Stimulated activated CD4-positive, alpha-beta T cell treated with anti-CD3 and anti-CD28 coated beads, Interleukin-4, amount 100 ng/mL, for 24 hours (primary cell): ENCODE results near the gene TMTC1.
"Not testable (repeated sequence)": the region's sequence is repeated elsewhere in the genome, so short reads cannot be mapped to it uniquely, and the experiment has no call there.

Experiments used
- DNase-seq: peaks from one replicate; pipeline ENCODE4 v3.0.0-alpha.2; 2020

TMTC1 gene

DNA sequence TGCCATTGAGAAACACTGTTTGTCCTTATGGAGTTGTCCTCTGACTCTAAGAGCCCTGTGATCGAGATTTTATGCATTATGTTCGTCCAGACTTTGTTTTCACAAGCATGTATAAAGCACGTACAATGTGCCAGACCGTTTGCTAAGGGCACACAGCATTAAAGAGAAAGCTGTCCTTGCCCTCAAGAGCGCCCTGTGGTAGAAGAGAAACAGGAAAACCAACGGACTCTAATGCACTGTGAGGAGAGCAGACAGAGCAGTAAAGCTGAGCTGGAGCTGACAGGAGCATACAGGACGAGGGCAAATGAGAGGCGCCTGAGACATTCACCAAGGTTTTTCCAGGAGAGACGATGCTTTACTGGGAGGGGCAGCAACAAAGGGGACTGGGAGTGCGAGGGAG is 220.1 kb downstream of the TMTC1 start:
- DNase-seq = no peak

DNA sequence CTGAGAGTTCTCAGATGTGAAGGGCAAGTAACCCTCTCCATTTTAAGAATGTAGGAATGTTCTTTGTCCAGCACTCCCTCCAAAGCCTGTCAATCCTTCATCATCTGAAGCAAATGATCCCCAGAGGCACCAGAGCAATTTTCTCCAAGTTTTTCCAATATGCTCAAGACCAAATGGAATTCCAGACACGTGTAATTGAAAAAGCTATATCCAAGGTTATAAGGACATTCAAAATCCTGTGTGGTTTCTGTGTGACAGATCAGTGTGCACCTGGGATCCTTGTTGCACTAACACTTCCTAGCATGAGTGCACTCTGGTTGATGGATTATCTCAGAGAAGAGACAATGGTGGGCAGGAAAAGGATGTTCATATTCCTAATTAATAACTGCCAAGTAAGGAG is 220.7 kb downstream of the TMTC1 start:
- DNase-seq = no peak

DNA sequence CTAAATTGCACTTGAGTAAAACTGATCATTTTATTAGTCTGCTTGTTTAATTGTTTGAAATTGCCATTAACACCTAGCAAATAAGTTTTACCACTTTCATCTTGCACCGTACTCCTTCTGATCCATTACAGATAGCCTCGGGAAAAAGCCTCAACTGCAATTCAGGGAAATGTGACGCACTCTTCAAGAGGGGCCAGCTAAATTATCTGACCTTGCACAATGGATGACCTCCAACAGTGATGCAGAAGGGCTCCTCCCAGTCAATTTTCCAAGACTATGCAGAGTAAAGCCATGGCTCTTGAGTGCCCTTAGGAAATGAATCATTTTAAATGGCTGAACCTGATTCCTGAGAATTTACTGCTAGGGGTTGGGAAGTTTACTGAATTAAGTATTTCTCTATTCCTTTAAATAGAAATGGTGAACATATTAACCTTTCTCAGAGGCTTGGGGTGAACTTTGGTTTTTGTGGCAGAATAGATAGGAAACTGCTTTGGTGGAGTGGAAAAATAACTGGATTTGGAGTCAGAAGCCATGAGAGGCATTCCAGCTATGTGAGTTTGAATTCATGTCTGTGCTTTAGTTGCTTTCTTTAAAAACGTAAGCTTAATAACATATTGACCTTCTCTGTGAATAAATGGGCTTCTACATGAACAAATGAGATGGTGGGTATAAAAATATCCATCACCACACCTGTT is 221.5 kb downstream of the TMTC1 start:
- no peak for DNase-seq

DNA sequence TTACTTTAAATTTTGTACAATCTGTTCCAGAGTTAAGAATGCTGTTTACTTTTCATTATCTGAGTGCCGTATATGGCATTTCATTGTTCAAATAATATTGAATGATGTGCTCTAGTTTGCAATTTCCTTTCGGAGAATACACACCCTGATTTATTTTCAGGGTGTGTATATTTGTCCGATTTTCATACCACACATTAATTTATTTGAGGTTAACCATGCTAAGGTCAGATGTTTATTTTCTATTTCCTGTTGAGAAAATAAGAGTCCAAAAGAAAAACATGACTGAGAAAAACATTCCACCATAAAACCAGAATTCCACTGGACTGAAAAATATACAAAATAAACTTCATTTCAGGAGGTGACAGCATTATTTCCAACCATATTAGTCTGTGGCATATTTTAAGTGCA is 222.1 kb downstream of the TMTC1 start:
- no peak for DNase-seq

DNA sequence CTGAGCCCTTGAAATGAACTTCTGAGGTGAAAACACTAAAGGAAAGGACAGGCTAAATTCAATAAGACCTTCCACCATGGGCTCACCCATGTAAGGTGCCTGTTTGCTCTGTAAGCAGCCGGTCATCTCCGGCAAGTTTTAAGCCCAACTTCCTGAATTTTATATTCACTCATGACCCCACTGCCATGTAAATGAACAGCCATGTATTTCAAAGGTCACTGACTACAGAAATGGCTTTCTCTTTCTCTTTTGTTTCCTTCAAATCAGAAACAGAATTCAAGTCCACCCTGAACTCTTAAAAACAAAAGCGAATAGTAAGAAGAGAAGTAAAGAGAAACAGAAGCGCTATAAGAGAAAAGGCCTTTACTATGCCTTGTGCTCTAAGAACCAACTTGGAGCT is 224.5 kb downstream of the TMTC1 start:
- DNase-seq = no peak

DNA sequence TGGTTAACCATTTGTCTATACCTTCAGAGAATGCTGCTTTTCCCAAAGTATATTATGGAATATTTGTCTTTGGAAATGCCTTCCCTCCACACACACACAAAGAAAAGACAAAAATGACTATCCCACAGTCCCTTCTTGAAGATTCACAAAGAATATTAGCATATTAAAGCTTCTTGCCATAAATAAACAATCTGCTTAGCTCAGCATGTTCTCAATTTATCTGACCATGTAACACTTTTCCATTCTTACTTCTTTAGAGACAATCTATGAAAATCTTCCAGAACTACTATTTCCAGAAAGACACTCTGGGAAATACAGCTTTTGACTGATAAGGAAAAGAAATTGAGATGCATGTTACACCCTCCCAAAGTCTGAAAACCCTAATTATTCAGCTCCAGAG is 227.4 kb downstream of the TMTC1 start:
- DNase-seq = no peak

DNA sequence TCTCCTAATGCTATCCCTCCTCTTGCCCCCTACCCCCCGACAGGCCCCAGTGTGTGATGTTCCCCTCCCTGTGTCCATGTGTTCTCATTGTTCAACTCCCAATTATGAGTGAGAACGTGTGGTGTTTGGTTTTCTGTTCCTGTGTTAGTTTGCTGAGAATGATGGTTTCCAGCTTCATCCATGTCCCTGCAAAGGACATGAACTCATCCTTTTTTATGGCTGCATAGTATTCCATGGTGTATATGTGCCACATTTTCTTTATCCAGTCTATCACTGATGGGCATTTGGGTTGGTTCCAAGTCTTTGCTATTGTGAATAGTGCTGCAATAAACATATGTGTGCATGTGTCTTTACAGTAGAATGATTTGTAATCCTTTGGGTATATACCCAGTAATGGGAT is 228.3 kb downstream of the TMTC1 start:
- DNase-seq = not testable (repeated sequence)

DNA sequence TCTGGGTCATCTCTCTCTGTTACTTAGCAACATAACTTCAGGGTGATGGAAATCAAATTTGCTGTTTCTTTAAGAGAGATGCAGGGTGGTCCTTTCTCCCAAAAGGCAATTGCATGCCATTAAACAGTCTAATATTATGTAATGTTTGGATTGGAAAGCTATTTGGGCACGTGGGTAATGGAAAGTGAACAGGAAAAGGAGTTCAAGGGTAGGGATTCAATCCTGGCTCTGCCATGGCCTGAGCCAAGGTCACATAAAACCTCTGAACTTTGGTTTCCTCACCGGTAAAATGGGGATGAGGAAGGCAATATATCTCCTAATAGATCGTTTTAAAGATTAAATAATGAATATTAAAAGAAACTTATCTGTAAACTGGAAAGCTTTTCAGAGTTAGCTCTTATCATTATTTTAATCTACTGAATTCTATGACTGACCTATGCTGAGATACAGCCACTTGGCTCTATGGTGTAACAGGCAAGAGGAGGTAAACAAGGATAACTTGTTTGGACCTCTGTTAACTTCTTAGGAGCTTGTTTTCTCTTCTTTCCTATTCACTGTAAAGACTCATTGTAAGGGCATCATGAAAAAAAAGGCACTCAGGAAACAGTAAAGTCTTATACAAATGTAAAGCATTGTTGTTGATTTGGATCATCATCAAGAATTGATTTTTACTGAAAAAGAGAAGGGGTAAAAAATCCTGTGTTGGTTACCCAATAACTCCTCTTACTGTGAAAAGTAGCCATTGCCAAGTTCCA is 230.6 kb downstream of the TMTC1 start:
- DNase-seq = no peak

DNA sequence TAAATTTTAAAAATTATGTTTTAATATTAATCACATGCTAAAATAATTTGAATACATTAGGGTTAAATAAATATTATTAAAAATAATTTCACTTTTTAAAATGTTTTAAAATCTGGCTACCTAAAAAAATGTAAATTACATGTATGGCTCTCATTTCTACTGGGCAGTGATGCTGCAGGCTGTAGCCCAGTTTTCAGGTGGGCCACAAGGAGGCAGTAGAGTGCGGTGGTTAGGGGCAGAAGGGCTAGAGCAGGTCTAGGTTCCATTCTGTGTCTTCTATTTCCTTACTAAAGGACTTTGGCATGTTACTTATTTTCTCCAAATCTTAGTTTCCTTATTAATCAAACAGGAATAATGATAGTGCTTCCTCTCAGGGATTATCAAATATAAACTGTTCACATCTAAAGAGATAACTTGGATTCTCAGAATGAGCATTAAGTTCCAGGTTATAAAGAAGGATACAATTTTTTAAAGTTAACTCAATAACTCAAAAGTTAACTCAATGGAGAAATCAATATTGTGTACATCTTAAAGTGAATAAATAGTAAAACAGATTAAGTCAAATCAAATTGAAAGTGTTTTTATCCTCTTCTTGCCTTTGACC is 231.3 kb downstream of the TMTC1 start:
- DNase-seq = peak; percentile 66

DNA sequence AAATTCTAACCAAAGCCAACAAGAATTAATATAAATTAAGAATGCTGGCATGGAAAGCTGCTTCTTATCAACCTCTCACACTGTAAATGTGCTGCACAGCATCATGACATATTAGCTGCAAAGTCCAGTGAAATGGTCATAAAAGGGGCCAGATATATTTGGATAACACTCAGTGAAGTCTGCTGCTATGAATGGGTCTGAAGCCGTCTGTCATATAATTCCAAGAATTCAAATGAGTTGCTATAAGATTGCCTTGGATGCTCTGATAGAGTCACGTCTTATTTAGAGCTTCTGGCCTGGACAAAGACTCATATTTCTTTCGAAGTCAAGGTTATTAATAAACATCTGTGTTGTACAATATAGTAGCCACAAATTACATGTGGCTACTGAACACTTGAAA is 231.9 kb downstream of the TMTC1 start:
- no peak for DNase-seq

DNA sequence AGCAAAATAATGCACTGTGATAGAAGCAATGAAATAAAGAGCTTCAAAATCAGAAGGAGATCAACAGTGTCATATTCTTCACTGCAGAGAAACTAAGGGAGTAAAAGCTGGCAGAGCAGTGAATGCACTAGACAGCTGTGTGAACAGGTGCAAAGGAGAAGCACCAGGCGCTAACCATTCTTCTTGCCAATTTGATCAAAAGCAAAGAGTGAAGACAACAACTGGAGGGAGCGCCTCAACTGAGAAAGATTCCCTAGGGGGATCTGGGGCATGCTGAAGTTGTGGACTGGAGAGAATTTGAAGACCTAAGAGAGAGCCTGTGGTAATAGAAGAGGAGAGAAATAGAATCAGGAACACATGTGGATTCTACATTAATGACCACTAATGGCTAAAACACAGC is 235.9 kb downstream of the TMTC1 start:
- DNase-seq = no peak

DNA sequence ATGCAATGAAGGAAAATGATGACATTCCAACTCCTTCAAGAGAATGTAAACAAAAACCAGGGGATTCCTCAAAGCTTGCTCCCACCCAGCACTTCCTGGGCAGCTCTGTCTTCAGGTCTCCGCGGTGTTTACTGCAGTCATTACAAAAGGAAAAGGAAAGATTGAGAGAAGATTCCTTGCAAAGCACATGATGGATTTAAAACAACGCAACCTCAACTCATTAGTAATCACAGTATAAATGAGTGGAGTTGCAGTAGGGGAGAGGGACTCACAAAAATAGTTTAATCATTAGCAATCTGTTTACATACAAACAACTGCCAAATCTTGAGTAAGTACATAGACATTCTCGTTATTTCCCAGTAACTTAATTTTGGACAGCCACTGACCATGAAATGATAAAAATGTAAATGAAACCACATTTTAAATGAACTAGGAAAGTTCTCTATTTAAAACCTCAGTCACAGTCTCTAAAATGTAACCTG is 236.6 kb downstream of the TMTC1 start:
- no peak for DNase-seq

DNA sequence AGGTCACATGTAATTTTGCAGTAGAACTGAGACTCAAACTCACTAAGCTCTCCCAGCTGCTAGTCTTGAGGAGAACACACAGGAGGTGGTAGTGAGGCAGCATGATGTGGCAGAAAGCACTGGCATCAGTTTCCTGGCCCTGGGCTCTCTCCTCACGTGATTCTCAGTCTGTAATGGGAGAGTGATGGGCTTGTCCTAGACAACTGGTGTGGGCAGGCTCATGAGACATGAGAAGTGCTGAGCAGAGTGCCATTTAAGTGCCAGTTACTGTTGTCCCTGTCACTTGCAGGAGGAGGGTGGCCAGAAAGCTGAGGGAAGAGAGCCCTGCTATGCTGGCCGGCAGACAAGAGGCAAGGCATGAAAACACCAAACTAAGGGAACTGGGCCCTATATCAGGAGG is 237.7 kb downstream of the TMTC1 start:
- DNase-seq = no peak

DNA sequence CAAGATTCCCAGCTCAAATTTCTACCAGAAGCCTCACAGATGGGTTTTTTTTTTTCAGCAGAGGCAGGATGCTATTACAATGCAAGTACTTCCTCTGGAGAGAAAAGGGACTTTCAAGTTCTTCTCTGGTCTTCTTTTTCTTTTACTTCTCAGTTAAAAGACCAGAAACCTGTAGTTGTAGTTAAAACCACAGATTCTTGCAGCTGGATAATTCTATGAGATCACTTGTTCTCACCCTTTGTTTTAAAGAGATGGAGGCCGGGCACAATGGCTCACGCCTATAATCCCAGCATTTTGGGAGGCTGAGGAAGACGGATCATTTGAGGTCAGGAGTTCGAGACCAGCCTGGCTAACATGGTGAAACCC is 238.7 kb downstream of the TMTC1 start:
- DNase-seq = no peak

DNA sequence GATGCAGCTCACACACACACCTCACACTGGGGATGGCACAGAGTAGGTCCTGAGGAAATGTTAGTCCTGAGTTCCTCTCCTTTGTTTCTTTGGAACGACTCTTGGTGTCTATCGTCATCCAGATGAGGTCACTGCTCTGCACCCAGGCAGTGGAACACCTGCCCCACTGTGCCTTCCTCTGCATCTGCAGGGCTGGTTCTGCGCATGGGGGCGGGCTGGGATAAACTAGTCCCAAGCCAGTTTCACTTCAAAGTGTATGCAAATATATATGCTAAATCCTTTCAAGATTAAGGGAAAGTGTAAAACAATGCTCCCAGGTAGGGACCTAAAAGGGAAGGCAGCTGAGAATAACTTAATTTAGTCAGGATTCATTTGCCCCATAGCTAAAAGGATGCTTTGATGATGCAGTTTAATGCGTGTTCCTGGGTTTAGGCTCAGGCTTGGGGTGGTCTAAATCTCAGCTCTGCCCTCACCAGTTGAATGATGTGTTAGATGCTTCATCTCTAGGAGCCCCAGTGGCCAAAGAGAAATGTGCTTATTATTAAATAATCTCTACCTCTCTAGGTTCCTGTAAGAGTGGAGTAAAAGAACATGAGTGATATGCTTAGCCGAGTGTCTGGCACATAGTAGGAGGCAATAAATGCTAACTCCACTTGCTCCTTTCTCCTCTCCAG is 239.2 kb downstream of the TMTC1 start:
- DNase-seq = no peak

DNA sequence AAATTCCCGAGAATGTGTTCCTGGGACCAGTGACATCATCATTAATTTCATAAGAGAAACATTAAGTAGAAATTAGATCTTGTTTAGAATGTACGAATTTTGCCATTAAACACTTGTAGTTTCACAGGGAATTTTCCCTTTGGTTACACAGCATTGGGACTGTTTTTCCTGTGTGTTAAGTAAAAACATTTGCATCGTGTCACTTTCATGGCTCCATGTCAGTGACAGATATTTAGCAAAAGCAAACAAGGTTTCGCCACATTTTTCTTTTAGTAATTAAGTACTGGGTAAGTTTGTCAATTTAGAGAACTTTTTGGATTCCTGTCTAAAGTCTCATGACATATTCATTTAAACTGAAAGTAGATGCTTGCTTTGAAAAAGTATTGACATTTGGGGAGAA is 240.7 kb downstream of the TMTC1 start:
- DNase-seq = no peak

DNA sequence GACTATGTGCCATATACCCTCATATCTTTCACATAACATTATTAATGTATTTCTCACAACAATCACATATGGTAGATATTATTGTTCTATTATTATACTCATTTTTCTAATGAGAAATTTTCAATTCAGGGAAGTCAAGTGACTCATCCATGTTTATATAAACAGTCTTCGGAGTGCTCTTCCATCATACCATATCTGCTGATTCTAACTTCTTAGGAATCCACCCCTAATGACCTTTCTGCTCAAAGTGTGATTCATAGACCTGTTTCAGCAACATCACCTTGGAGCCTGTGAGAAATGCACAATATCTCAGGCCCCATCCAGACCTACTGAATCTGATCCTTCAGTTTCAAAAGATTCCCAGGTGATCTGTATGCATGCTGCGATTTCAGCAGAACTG is 246.4 kb downstream of the TMTC1 start:
- no peak for DNase-seq

DNA sequence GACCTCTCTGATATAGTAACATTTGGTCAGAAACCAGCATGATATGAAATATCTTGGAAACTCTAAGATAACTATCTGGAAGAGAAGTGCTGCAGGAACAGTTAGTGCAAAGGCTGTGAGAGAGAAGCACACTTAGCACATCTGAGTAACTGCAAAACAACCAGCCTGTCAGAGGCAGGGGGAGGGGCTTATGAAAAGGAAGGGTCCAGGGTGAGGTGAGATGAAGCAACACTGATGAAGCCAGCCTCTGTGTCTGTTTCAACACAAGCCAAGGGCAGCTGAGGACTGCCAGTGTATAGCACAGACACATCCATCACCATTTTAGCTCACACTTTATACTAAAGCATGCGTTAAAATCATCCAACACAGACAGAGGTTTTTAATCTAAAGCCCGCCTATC is 248.8 kb downstream of the TMTC1 start:
- DNase-seq = no peak

DNA sequence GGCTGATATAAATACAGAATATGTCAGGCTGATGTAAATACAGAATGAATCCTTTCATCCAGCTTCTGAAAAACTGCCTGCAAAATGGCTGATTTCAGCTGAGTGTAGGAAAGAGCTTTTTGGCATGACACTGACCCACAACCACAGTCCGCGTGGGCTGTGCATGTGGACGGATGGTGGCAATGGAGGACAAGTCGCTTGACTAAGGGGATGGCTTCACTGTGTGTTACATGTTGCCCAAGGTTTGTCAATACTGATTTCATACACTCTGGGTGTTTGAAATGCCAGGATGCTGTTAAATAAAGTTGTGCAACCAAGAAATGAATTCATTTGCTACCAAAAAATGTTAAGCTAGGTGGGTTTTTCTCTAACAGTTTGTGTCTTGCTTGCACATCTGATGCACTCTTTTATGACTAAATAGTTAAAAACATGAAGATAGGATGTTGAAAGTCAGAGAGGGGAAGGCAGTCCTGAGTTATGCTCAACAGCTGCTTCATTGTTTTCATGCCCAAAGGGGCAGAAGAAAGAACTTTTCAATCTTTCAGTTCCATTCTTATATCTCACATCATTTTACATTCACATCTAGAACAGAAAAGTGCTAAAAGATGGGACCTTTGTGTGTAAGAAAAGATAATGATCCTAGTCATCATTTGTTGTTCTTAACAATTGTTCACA is 249.8 kb downstream of the TMTC1 start:
- no peak for DNase-seq

DNA sequence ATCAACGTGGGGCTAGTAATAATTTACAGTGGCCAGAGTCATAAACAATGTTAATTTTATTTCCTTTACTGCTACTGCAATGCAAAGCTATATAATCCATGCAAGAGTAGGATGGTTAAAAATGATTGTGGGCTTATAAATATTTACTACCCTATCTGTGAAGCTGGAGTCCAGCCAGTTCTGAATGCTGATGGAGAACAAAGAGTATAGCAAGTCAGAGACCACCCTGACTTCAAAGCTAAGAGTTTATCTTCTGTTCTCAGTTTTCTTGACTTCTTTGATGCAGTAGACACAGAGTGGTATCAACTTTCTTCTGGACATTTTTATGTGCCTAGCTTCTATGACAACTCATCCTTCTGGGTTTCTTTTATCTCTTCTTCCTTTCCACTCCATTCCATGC is 252.3 kb downstream of the TMTC1 start:
- DNase-seq = no peak

DNA sequence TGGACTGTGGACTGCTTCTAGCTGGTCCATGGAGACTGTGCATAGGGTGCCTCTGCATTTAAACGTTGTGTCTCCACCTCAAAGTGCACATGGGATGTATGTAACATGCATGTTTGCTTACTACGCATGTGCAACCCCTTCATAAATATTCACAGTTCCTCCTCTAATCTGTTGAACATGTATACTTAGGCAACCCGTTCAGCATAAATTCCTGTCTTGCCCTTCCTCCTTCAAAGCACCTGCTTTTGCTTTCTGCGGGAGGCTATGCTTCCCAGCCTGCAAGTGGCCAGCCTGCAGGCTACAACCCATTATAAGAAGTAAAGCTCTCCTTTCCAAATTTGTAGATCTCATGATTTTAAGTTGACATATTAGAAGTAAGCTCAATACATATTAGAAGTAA is 253.3 kb downstream of the TMTC1 start:
- DNase-seq = no peak

DNA sequence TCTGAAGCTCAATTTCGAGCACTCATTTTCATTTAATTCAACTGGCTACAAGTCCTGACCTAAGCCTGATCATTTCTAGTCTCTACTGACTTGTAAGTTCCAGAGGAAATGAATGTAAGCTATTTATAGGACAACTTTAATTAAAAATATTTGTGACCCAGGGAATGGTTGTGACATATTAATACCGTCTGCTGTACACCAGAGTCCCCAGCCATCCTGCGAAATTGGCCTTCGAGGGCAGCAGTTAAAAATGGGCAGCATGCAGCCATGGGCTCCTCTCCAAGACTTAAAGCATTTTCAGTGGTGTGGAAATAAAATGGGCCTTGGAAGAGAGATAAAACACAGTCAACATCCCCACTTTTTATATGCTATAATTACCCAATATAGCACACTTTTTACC is 255.6 kb downstream of the TMTC1 start:
- DNase-seq = no peak

DNA sequence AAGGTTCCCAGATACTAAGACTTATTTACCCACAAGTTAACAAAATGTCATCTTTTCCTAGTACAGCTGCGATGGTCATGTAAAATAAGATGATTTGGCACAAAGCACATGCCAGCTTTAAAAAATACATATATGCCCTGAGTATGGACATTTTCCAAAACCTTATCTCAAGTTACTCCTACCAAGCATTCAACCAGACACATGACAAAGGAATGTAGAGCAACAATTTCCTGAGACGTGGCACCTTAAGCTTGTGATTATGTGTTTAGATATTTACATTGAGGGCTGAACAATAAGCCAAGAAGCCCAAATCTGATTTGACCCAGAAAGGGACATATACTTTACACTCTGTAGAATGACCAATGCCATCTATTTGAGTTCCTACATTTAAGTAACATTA is 261.8 kb downstream of the TMTC1 start:
- no peak for DNase-seq
